Activated CD4-positive, CD25-positive, alpha-beta regulatory T cell treated with anti-CD3 and anti-CD28 coated beads, Interleukin-2, amount 50 U/mL, for 16 hours (primary cell): ENCODE measurements around the gene STK10.
"Not testable (repeated sequence)": the region's sequence is repeated elsewhere in the genome, so short reads cannot be mapped to it uniquely, and the experiment has no call there.

ENCODE experiments used
- DNase-seq: peaks from one replicate; pipeline ENCODE4 v3.0.0-alpha.2; 2020; ENCODE audit warnings: low read depth, low spot score

Gene STK10

GRCh38 chr5:172166030-172166826 is 21.8 kb downstream of the STK10 start:
- DNase-seq = no peak

- DNase-seq = no peak
Measured at GRCh38 chr5:172165465-172165864, 22.6 kb downstream of the STK10 start.

GRCh38 chr5:172164769-172165212 is 23.2 kb downstream of the STK10 start:
- DNase-seq = no peak

- no peak for DNase-seq
Measured at GRCh38 chr5:172163346-172163745, 24.7 kb downstream of the STK10 start.

- DNase-seq = no peak
Measured at GRCh38 chr5:172162987-172163343, 25.1 kb downstream of the STK10 start.

GRCh38 chr5:172162323-172162986 is 25.6 kb downstream of the STK10 start:
- DNase-seq = no peak

GRCh38 chr5:172160506-172160905 is 27.5 kb downstream of the STK10 start:
- DNase-seq = no peak

GRCh38 chr5:172159016-172159415 is 29.0 kb downstream of the STK10 start:
- no peak for DNase-seq

GRCh38 chr5:172156541-172156994 is 31.5 kb downstream of the STK10 start:
- DNase-seq = no peak

GRCh38 chr5:172155101-172155500 is 32.9 kb downstream of the STK10 start:
- DNase-seq = not testable (repeated sequence)

- no peak for DNase-seq
Measured at GRCh38 chr5:172153695-172154094, 34.3 kb downstream of the STK10 start.

GRCh38 chr5:172151661-172152210 is 36.3 kb downstream of the STK10 start:
- DNase-seq = no peak

GRCh38 chr5:172150514-172151425 is 37.3 kb downstream of the STK10 start:
- DNase-seq = no peak

- DNase-seq = not testable (repeated sequence)
Measured at GRCh38 chr5:172149481-172149880, 38.5 kb downstream of the STK10 start.

GRCh38 chr5:172149073-172149472 is 39.0 kb downstream of the STK10 start:
- no peak for DNase-seq

GRCh38 chr5:172148381-172148780 is 39.6 kb downstream of the STK10 start:
- no peak for DNase-seq

- no peak for DNase-seq
Measured at GRCh38 chr5:172147857-172148256, 40.2 kb downstream of the STK10 start.

- no peak for DNase-seq
Measured at GRCh38 chr5:172146748-172147092, 41.3 kb downstream of the STK10 start.

GRCh38 chr5:172145870-172146747 is 41.9 kb downstream of the STK10 start:
- DNase-seq = no peak

- DNase-seq = no peak
Measured at GRCh38 chr5:172144931-172145869, 42.8 kb downstream of the STK10 start.
